ENCODE measurements around the gene MYCBP. TPM values are rescaled to one million over a fixed set of nuclear protein-coding genes. Genes with fewer than 3 reads are reported as not detected.
A peak's percentile ranks its signal among the peaks of the same experiment; 100 is the strongest.

The MYCBP gene
- total RNA-seq, 1 donor from 2014 or later = 12.8 TPM

DNA sequence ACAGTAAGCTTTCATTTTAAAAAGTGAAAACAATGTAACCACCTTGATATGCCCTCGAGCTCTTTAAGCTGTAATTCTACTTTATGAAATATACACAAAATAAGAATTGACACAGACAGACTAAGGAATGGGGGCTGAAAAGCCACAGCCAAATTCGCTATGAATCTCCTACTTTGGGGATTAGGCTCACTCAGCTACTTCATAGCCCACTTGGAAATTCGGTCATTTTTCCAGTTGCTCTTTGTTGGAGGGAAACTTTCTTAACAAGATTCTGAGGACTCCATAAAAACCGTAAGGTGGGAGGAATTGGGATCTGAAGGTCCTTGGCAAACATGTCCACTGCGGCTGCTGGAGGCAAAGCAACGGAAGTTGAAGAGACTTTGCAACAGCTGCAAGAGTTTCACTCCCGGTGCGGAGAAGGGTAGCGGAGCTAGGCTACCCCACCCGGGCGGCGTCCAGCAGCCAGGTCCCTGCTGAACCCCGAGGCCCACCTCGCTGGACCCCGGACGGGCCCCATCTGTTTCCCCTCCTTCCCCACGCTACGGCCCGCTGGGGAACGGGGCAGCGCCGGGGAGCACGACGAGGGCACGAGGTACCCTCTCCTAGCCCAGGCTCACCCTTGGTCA, 634 bp downstream of the MYCBP start:
- intact Hi-C loops (cut with DNase I) = no loop called here
- Histone ChIP-seq H3K27me3 (no peaks in the 10 kb centered on the region), H3K4me1 (peaks cover 21% of the 10 kb centered on the region), H3K36me3 (no peaks in the 10 kb centered on the region), H3K9me3 (no peaks in the 10 kb centered on the region), H3K27ac (peak overlapping the region; percentile 58), H3K4me3 (peak overlapping the region; percentile 79 to 86)
- DNase-seq (ENCODE audit: extremely low spot score in 2 of 2) = no peak
- TF ChIP-seq POLR2AphosphoS5 (IDR thresholded peaks at IDR 0.05; ENCODE audit: insufficient read depth in 1 of 2, low read depth in 1 of 2) = no peak
- TF ChIP-seq, protein P1, sequence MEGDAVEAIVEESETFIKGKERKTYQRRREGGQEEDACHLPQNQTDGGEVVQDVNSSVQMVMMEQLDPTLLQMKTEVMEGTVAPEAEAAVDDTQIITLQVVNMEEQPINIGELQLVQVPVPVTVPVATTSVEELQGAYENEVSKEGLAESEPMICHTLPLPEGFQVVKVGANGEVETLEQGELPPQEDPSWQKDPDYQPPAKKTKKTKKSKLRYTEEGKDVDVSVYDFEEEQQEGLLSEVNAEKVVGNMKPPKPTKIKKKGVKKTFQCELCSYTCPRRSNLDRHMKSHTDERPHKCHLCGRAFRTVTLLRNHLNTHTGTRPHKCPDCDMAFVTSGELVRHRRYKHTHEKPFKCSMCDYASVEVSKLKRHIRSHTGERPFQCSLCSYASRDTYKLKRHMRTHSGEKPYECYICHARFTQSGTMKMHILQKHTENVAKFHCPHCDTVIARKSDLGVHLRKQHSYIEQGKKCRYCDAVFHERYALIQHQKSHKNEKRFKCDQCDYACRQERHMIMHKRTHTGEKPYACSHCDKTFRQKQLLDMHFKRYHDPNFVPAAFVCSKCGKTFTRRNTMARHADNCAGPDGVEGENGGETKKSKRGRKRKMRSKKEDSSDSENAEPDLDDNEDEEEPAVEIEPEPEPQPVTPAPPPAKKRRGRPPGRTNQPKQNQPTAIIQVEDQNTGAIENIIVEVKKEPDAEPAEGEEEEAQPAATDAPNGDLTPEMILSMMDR (IDR thresholded peaks at IDR 0.05) = no peak
- TF ChIP-seq POLR2A (IDR thresholded peaks at IDR 0.05) = no peak

DNA sequence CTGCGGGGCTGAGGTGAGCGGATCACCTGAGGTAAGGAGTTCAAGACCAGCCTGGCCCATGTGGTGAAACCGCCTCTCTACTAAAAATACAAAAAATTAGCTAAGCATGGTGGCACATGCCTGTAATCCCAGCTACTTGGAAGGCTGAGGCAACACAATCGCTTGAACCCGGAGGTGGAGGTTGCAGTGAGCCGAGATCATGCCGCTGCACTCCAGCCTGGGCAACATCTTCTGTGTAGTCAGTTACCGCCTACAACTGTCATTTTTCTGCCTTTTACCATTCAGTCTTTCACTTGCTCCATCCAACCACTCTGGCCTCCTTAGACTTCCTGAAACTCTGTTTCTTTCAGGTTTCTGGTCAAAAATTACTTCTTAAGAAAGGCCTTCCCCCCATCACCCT, 2.2 kb downstream of the MYCBP start:
- Histone ChIP-seq H3K27me3 (no peaks in the 10 kb centered on the region), H3K4me1 (peaks cover 21% of the 10 kb centered on the region), H3K36me3 (peaks cover 0 to 7% of the 10 kb centered on the region in 2 donors), H3K4me3 (no peak overlapping the region), H3K27ac (no peak overlapping the region), H3K9me3 (no peaks in the 10 kb centered on the region)
- no peak for DNase-seq (ENCODE audit: extremely low spot score in 2 of 2)
- TF ChIP-seq POLR2A (IDR thresholded peaks at IDR 0.05) (no peak), POLR2AphosphoS5 (IDR thresholded peaks at IDR 0.05; ENCODE audit: insufficient read depth in 1 of 2, low read depth in 1 of 2) (no peak)
- intact Hi-C loops (cut with DNase I) = no loop called here

GRCh38 chr1:38867208-38867607, 5.9 kb downstream of the MYCBP start:
- H3K9me3 ChIP-seq = no peaks in the 10 kb centered on the region
- no peak overlapping the region for H3K4me3 ChIP-seq
- TF ChIP-seq, protein P1 (IDR thresholded peaks at IDR 0.05) = no peak
- no peak for TF ChIP-seq POLR2A (IDR thresholded peaks at IDR 0.05)
- no peak for TF ChIP-seq POLR2AphosphoS5 (IDR thresholded peaks at IDR 0.05; ENCODE audit: insufficient read depth in 1 of 2, low read depth in 1 of 2)
- peaks cover 20% of the 10 kb centered on the region for H3K4me1 ChIP-seq
- no peaks in the 10 kb centered on the region for H3K27me3 ChIP-seq
- intact Hi-C loops (cut with DNase I) = no loop called here
- no peak for DNase-seq (ENCODE audit: extremely low spot score in 2 of 2)
- H3K36me3 ChIP-seq = peaks cover 0 to 13% of the 10 kb centered on the region in 2 donors
- H3K27ac ChIP-seq = no peak overlapping the region

- intact Hi-C loops (cut with DNase I) = no loop called here
- Histone ChIP-seq H3K27ac (no peak overlapping the region), H3K27me3 (no peaks in the 10 kb centered on the region), H3K4me1 (peaks cover 30% of the 10 kb centered on the region), H3K9me3 (no peaks in the 10 kb centered on the region), H3K4me3 (no peak overlapping the region), H3K36me3 (peaks cover 0 to 13% of the 10 kb centered on the region in 2 donors)
- TF ChIP-seq, protein P1 (IDR thresholded peaks at IDR 0.05) = no peak
- TF ChIP-seq POLR2A (IDR thresholded peaks at IDR 0.05) = no peak
- no peak for TF ChIP-seq POLR2AphosphoS5 (IDR thresholded peaks at IDR 0.05; ENCODE audit: insufficient read depth in 1 of 2, low read depth in 1 of 2)
- no peak for DNase-seq (ENCODE audit: extremely low spot score in 2 of 2)
Measured at GRCh38 chr1:38865112-38865715, 7.9 kb downstream of the MYCBP start.

DNA sequence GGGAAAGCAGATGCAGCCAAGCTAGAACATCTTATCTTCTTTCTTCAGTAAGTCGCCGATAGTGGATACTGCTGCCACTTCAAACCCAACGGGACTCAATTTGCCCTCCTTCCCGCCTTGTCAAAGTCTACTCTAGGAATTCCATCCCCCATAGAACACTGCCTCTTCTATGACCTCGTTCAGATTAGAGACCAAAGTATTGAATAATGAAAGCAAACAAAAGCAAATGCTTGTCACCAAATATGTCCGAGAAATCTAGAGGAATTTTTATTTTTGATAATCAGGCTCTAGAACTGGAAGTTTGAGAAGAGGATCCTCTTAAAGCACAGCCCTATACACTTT, 12.7 kb downstream of the MYCBP start:
- intact Hi-C loops (cut with DNase I) = no loop called here

More for the DNA sequence above, 12.7 kb downstream of the MYCBP start:
- peak overlapping the region; percentile 90 to 92 for H3K4me3 ChIP-seq
- no peak for DNase-seq (ENCODE audit: extremely low spot score in 2 of 2)
- peak overlapping the region; percentile 91 for H3K27ac ChIP-seq
- TF ChIP-seq POLR2A (IDR thresholded peaks at IDR 0.05) = no peak
- no peak for TF ChIP-seq POLR2AphosphoS5 (IDR thresholded peaks at IDR 0.05; ENCODE audit: insufficient read depth in 1 of 2, low read depth in 1 of 2)
- H3K27me3 ChIP-seq = no peaks in the 10 kb centered on the region
- H3K9me3 ChIP-seq = no peaks in the 10 kb centered on the region
- peaks cover 62% of the 10 kb centered on the region for H3K4me1 ChIP-seq
- peaks cover 0 to 14% of the 10 kb centered on the region in 2 donors for H3K36me3 ChIP-seq

All from vagina (tissue), 2 donors.